ENCODE measurements around the gene MINPP1. TPM values are rescaled to one million over a fixed set of nuclear protein-coding genes. Genes with fewer than 3 reads are reported as not detected.

MINPP1 gene
- total and polyA plus RNA-seq, 2 donors from 2014 or later = 13.1 to 15.7 TPM

DNA sequence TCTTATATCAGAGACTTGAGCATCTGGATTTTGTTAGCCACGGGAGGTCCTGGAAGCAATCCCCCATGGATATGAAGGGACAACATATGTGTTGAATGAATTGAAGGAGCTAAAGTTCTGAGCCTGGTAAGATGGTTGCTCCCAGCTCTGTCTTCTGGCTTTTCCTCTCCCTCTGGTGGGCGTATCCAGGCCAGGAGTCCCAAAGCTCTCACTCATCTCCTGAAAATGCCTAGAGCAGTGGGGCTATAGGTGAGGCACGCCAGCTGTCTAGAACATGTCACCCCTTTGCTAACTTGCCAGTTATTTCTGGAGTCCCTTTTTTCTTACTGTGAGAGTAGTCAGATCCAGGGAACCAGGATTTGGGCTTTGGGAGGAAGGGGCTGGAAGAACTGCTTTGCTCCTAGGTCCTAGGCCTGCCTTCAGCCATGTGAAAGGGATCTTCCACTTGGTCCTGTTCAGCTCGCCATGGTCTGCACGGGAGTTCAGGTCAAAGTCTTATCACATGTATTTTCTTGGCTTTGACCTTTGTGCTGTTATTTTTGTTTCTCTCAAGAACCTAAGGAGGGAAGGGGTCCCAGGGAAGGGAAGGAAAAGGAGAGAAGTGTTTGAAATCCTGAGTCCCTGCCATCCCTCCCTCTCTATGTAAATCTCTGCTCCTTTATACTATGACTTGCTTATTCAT, 73.6 kb downstream of the MINPP1 start:
- H3K4me1 ChIP-seq (ENCODE audit: control insufficient read depth in 2 of 3, insufficient read depth in 2 of 3, low read depth in 1 of 3, low read length in 3 of 3) = peaks cover 0 to 6% (median 0%) of the 10 kb centered on the region in 3 donors
- no peak overlapping the region for H3K27ac ChIP-seq (ENCODE audit: low read depth in 2 of 2, low read length in 2 of 2)
- intact Hi-C loops (cut with DNase I) = no loop called here
- H3K4me3 ChIP-seq (ENCODE audit: low read length in 3 of 3) = peak overlapping the region in 1 of 3 donors; percentile 19
- H3K27me3 ChIP-seq (ENCODE audit: control insufficient read depth, insufficient read depth, low read length) = no peaks in the 10 kb centered on the region
- TF ChIP-seq, protein P1, sequence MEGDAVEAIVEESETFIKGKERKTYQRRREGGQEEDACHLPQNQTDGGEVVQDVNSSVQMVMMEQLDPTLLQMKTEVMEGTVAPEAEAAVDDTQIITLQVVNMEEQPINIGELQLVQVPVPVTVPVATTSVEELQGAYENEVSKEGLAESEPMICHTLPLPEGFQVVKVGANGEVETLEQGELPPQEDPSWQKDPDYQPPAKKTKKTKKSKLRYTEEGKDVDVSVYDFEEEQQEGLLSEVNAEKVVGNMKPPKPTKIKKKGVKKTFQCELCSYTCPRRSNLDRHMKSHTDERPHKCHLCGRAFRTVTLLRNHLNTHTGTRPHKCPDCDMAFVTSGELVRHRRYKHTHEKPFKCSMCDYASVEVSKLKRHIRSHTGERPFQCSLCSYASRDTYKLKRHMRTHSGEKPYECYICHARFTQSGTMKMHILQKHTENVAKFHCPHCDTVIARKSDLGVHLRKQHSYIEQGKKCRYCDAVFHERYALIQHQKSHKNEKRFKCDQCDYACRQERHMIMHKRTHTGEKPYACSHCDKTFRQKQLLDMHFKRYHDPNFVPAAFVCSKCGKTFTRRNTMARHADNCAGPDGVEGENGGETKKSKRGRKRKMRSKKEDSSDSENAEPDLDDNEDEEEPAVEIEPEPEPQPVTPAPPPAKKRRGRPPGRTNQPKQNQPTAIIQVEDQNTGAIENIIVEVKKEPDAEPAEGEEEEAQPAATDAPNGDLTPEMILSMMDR (IDR thresholded peaks at IDR 0.05; ENCODE audit: borderline replicate concordance, extremely low read depth, insufficient read depth) = no peak
- no peaks in the 10 kb centered on the region for H3K36me3 ChIP-seq (ENCODE audit: control insufficient read depth in 2 of 3, insufficient read depth in 3 of 3, low read length in 3 of 3)
- FAIRE-seq (no peak), DNase-seq (peak in 1 of 5 donors; percentile 4)
- no peaks in the 10 kb centered on the region for H3K9me3 ChIP-seq (ENCODE audit: control insufficient read depth in 2 of 3, insufficient read depth in 1 of 3, low read length in 3 of 3)
- H3K9ac ChIP-seq (ENCODE audit: low read length in 3 of 3) = no peak overlapping the region

DNA sequence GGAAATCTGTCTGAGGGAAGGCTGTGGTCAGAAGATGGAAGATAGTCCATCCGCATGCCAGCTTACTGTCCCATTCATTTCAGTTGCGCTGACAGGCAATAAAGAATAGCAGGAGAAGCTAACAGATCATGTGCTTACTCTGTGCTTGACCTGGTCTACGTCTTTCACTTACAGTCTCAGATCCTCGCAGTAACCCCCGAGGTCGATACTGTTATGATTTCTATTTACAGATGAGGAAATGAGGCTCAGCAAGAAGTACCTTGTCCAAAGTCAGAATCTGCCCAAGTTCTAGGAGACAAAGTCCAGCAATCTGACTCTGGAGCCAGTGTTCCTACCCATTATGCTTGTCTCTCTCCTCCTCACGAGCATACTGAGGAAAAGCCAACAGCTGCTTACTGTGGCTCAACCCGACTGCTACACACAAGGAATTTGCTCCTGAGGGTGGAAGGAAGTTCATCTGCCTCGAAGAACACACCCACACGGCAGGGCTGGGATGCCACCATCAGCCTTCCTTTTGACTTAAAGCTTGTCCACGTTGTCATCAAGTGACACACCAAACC, 74.2 kb downstream of the MINPP1 start:
- TF ChIP-seq, protein P1 (IDR thresholded peaks at IDR 0.05; ENCODE audit: borderline replicate concordance, extremely low read depth, insufficient read depth) = no peak

DNA sequence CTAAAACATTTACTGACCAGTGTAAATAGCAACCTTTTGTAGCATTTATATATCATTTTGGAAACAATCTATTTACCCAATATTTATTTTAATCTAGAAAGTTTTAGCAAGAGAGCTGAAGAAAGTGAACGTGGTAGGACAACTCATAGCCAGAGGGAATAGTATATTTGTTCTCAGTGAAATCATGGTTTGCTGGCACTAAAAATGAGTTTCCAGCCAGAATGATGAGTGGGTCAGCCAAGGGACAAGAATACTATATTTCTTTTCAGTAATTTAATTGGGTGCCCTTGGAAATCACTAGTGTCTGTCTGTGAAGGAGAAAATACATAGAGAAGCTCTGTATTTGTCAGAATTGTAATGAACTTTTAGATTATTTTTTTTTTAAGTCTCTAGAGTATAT, 74.9 kb downstream of the MINPP1 start:
- intact Hi-C loops (cut with DNase I) = no loop called here
- H3K27ac ChIP-seq (ENCODE audit: low read depth in 2 of 2, low read length in 2 of 2) = no peak overlapping the region
- H3K4me1 ChIP-seq (ENCODE audit: control insufficient read depth in 2 of 3, insufficient read depth in 2 of 3, low read depth in 1 of 3, low read length in 3 of 3) = peaks cover 0 to 6% (median 0%) of the 10 kb centered on the region in 3 donors
- H3K27me3 ChIP-seq (ENCODE audit: control insufficient read depth, insufficient read depth, low read length) = no peaks in the 10 kb centered on the region
- no peak for DNase-seq
- no peaks in the 10 kb centered on the region for H3K9me3 ChIP-seq (ENCODE audit: control insufficient read depth in 2 of 3, insufficient read depth in 1 of 3, low read length in 3 of 3)
- TF ChIP-seq, protein P1 (IDR thresholded peaks at IDR 0.05; ENCODE audit: borderline replicate concordance, extremely low read depth, insufficient read depth) = no peak
- no peak overlapping the region for H3K4me3 ChIP-seq (ENCODE audit: low read length in 3 of 3)
- no peaks in the 10 kb centered on the region for H3K36me3 ChIP-seq (ENCODE audit: control insufficient read depth in 2 of 3, insufficient read depth in 3 of 3, low read length in 3 of 3)
- H3K9ac ChIP-seq (ENCODE audit: low read length in 3 of 3) = no peak overlapping the region
- FAIRE-seq = no peak

More for the DNA sequence above, 74.2 kb downstream of the MINPP1 start:
- FAIRE-seq (no peak), DNase-seq (peak in 1 of 5 donors; percentile 4)
- Histone ChIP-seq H3K27me3 (ENCODE audit: control insufficient read depth, insufficient read depth, low read length) (no peaks in the 10 kb centered on the region), H3K4me3 (ENCODE audit: low read length in 3 of 3) (peak overlapping the region in 2 of 3 donors; percentile 19 to 33), H3K9ac (ENCODE audit: low read length in 3 of 3) (no peak overlapping the region), H3K27ac (ENCODE audit: low read depth in 2 of 2, low read length in 2 of 2) (peak overlapping the region in 1 of 2 donors; percentile 1), H3K36me3 (ENCODE audit: control insufficient read depth in 2 of 3, insufficient read depth in 3 of 3, low read length in 3 of 3) (no peaks in the 10 kb centered on the region), H3K9me3 (ENCODE audit: control insufficient read depth in 2 of 3, insufficient read depth in 1 of 3, low read length in 3 of 3) (no peaks in the 10 kb centered on the region), H3K4me1 (ENCODE audit: control insufficient read depth in 2 of 3, insufficient read depth in 2 of 3, low read depth in 1 of 3, low read length in 3 of 3) (peaks cover 0 to 6% (median 0%) of the 10 kb centered on the region in 3 donors)
- intact Hi-C loops (cut with DNase I) = no loop called here
